Measurements from ENCODE around the gene RBM19.

GRCh38 chr12:113852264-113852663 lies 113.9 kb downstream of the RBM19 start:
- TF ChIP-seq POLR2A (IDR thresholded peaks at IDR 0.05) (no peak), CTCF (IDR thresholded peaks at IDR 0.05) (no peak), EP300 (IDR thresholded peaks at IDR 0.05) (no peak)
